Ovary (tissue), 9 donors: ENCODE measurements around the gene BTN2A1. TPM values are rescaled to one million over a fixed set of nuclear protein-coding genes. Genes with fewer than 3 reads are reported as not detected.

ENCODE experiments used
- DNase-seq, 5 donors: peaks; one replicate each; pipeline ENCODE4 v3.0.0-alpha.2; 2019 to 2020
- H3K27ac ChIP-seq, 2 donors: fragments of 200-600 bp; one replicate each; pipeline versions ENCODE4 v1.5.1 to v1.8.0; 2019 to 2022
- H3K27me3 ChIP-seq: fragments of 200-600 bp; one replicate; pipeline ENCODE4 v1.8.0; 2022
- H3K36me3 ChIP-seq: fragments of 200-600 bp; sonication (generic); one replicate; pipeline ENCODE4 v1.5.1; 2019
- H3K4me1 ChIP-seq: one replicate; pipeline ENCODE4 v1.8.1; 2013; ENCODE audit warnings: mild to moderate bottlenecking, moderate library complexity; ENCODE audit not compliant: insufficient read depth
- H3K4me3 ChIP-seq: fragments of 200-600 bp; sonication (generic); one replicate; pipeline ENCODE4 v1.5.1; 2017
- H3K9me3 ChIP-seq, 2 donors: fragments of 200-600 bp in 1 of 2; sonication (generic) in 1 of 2; one replicate each; pipeline versions ENCODE4 v1.5.1 to v1.8.1; 2013 to 2019; ENCODE audit warnings: mild to moderate bottlenecking in 1 of 2, moderate library complexity in 1 of 2
- EP300 ChIP-seq: sonication (generic); formaldehyde crosslinking; IDR thresholded peaks from one replicate; pipeline ENCODE4 v1.6.1; 2017; ENCODE audit warnings: antibody characterized with exemption
- POLR2A ChIP-seq: fragments of 450-650 bp; IDR thresholded peaks from one replicate; pipeline ENCODE4 v1.6.1; 2017; ENCODE audit warnings: antibody characterized with exemption, mild to moderate bottlenecking, moderate library complexity
- WGBS, 3 donors: extraction: QIAGEN DNeasy Blood & Tissue Kit in 1 of 3; methylation state at CpG; one replicate each; pipeline versions ENCODE4 v1.1.5 to v1.1.7; 2013 to 2017; 5-methylcytosine and 5-hydroxymethylcytosine counted together
- intact Hi-C, 4 donors: fragments of 100-400 bp; cut with DNase I; formaldehyde crosslinking; loops; one replicate each; pipeline versions ENCODE4 v1.11.0 to v1.15.1; 2022 to 2023
- polyA plus RNA-seq, 2 donors: library from polyadenylated mRNA; stranded (reverse); fragments of 200-250 nt in 1 of 2; fragments of 350-450 nt in 1 of 2; fragmentation: Illumina TruSeq in 1 of 2; extraction: RNeasy Lipid Tissue Mini Kit (QIAGEN cat#74804) in 1 of 2; gene quantifications; one replicate each; pipeline ENCODE4 v1.2.3, GENCODE V29; 2013 to 2014
- total RNA-seq, 7 donors: library from RNA; depleted of rRNA in 2 of 7; stranded (reverse); fragments of >200 nt in 2 of 7; fragmentation: NEBNext Ultra II Directional in 3 of 7; extraction: Animal tissue kit (Norgen Biotek cat#: 25700) in 3 of 7; gene quantifications; one replicate each; pipeline versions ENCODE4 v1.1.0 to v1.2.4, GENCODE V29; 2016 to 2023
- TF ChIP-seq, protein P1 (sequence below), 3 donors: fragments of 450-650 bp in 2 of 3; fragments of 200-600 bp in 1 of 3; IDR thresholded peaks; one replicate each; pipeline versions ENCODE4 v1.5.1 to v1.8.0; 2016 to 2022; ENCODE audit warnings: antibody characterized with exemption in 3 of 3, mild to moderate bottlenecking in 1 of 3
- donor health status: DM: no; HTN: no; CAD: no; lungs with moderate emphysema.
- donor health status: DM: no; HTN: no; CAD: no.
- donor health status: Bipolar disorder and iron deficiency.
- donor health status: DM: yes; HTN: yes; CAD: no.
- donor health status: DM: no; HTN: no; CAD: no.
- donor health status: DM: yes; HTN: yes; CAD: no.

BTN2A1 gene
- total and polyA plus RNA-seq, 9 donors: 9.0 to 33.3 (median 18.8) TPM

DNA sequence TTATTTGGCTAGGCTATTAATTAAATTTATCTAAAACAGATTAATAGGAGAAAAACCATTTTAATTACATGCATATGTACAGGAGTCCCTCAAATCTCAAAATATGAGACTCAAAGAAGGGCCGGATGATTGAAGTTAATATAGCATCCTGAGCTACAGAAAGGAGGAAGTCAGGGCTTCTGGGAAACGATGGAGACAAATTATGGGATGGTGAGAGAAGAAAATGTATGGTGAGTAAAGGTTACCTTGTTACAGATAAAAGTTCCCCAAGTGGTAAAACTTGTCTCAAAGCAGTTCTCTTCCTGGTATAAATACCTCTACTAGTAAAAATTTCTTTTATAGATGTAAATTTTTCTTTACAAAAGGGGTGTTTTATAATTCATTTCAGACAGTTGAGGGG is 26.4 kb downstream of the BTN2A1 start:
- no peaks in the 10 kb centered on the region for H3K9me3 ChIP-seq
- DNase-seq: no peak
- TF ChIP-seq, protein P1, sequence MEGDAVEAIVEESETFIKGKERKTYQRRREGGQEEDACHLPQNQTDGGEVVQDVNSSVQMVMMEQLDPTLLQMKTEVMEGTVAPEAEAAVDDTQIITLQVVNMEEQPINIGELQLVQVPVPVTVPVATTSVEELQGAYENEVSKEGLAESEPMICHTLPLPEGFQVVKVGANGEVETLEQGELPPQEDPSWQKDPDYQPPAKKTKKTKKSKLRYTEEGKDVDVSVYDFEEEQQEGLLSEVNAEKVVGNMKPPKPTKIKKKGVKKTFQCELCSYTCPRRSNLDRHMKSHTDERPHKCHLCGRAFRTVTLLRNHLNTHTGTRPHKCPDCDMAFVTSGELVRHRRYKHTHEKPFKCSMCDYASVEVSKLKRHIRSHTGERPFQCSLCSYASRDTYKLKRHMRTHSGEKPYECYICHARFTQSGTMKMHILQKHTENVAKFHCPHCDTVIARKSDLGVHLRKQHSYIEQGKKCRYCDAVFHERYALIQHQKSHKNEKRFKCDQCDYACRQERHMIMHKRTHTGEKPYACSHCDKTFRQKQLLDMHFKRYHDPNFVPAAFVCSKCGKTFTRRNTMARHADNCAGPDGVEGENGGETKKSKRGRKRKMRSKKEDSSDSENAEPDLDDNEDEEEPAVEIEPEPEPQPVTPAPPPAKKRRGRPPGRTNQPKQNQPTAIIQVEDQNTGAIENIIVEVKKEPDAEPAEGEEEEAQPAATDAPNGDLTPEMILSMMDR (IDR thresholded peaks at IDR 0.05): no peak
- TF ChIP-seq POLR2A (no peak), EP300 (no peak)
- H3K4me3 ChIP-seq: no peak overlapping the region
- no peaks in the 10 kb centered on the region for H3K27me3 ChIP-seq
- intact Hi-C loops: no loop called here
- no peaks in the 10 kb centered on the region for H3K4me1 ChIP-seq
- 69 to 77% (median 75%) methylated on average over 2 of the region's 2 CpGs for WGBS, 3 donors
- H3K36me3 ChIP-seq: no peaks in the 10 kb centered on the region
- H3K27ac ChIP-seq: no peak overlapping the region

DNA sequence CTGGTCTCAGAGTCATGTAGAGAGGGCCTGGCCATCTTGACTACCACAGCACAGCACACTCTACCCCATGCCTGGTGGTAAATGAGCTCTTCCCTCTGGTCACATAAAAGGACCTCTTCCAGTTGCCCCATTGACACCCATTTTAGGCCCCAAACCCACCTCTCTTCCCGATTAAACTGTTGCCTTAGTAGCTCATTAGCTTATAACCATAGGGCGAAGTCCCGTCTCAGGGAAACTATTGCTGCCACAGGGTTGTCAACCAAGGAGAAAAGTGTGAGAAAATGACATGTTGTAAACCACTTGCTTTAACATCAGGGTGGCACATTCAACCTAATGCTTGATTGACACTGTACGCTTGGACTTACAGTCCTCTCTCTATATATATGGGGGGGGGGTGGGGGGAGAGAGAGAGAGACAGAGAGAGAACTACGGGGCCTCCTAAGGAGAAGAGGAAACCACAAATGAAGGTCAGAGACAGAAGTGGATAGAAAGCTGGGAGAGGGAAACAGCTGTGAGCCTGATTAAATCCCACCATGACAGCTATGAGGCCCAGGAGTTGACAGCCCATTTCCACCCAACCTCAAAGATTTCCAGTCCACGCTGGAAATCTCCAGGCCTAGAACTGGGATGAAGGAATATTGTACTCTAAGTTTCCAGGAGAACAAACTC is 27.5 kb downstream of the BTN2A1 start:
- no peaks in the 10 kb centered on the region for H3K9me3 ChIP-seq
- no peaks in the 10 kb centered on the region for H3K36me3 ChIP-seq
- H3K4me1 ChIP-seq: no peaks in the 10 kb centered on the region
- no peak for DNase-seq
- TF ChIP-seq, protein P1 (IDR thresholded peaks at IDR 0.05): no peak
- intact Hi-C loops: no loop called here
- H3K27me3 ChIP-seq: no peaks in the 10 kb centered on the region
- no peak overlapping the region for H3K27ac ChIP-seq
- no peak overlapping the region for H3K4me3 ChIP-seq
- WGBS, 3 donors: 84 to 95% (median 88%) methylated on average over 6 of the region's 6 CpGs

- intact Hi-C loops: no loop called here
- H3K36me3 ChIP-seq: no peaks in the 10 kb centered on the region
- no peaks in the 10 kb centered on the region for H3K4me1 ChIP-seq
- no peaks in the 10 kb centered on the region for H3K27me3 ChIP-seq
- no peak overlapping the region for H3K27ac ChIP-seq
- H3K4me3 ChIP-seq: no peak overlapping the region
- TF ChIP-seq, protein P1 (IDR thresholded peaks at IDR 0.05): no peak
- TF ChIP-seq POLR2A: no peak
- 81 to 91% (median 84%) methylated on average over 5 of the region's 5 CpGs for WGBS, 3 donors
- no peaks in the 10 kb centered on the region for H3K9me3 ChIP-seq
- no peak for DNase-seq
Measured at GRCh38 chr6:26486358-26486757, 28.6 kb downstream of the BTN2A1 start.

GRCh38 chr6:26487466-26487865 is 29.7 kb downstream of the BTN2A1 start:
- no peaks in the 10 kb centered on the region for H3K9me3 ChIP-seq
- 96 to 100% (median 97%) methylated on average over 1 of the region's 1 CpG for WGBS, 3 donors
- H3K36me3 ChIP-seq: no peaks in the 10 kb centered on the region
- H3K27me3 ChIP-seq: no peaks in the 10 kb centered on the region
- DNase-seq: no peak
- H3K4me3 ChIP-seq: no peak overlapping the region
- TF ChIP-seq, protein P1 (IDR thresholded peaks at IDR 0.05): no peak
- TF ChIP-seq POLR2A (no peak), EP300 (no peak)
- intact Hi-C loops: no loop called here
- no peaks in the 10 kb centered on the region for H3K4me1 ChIP-seq
- no peak overlapping the region for H3K27ac ChIP-seq
